SK-N-SH (cell line): ENCODE results near the gene ANKMY1. TPM values are rescaled to one million over a fixed set of nuclear protein-coding genes. Genes with fewer than 3 reads are reported as not detected.

Source experiments
- CTCF ChIA-PET: fragments of 300-600, 350-600 bp; formaldehyde crosslinking; extraction: SDS; loops from one replicate; lab custom pipeline; 2021; lab: Yijun Ruan, JAX
- POLR2A ChIA-PET: fragments of 350-600 bp; sonication (Branson Sonifier 250); formaldehyde crosslinking; extraction: SDS; loops from one replicate; lab custom pipeline; 2020; ENCODE audit warnings: antibody characterized with exemption, inconsistent platforms; lab: Yijun Ruan, JAX
- DNase-seq: peaks from one replicate; pipeline ENCODE4 v3.0.0; 2012
- H2AFZ ChIP-seq: fragments of 200-600 bp; sonication (generic); 2 replicates; pipeline ENCODE4 v1.8.1; 2016; ENCODE audit warnings: antibody characterized with exemption, mild to moderate bottlenecking, low read depth
- H3F3A ChIP-seq: fragments of 200-600 bp; sonication (generic); replicated peaks from 2 replicates; pipeline ENCODE3; 2016; ENCODE audit warnings: antibody characterized with exemption, mild to moderate bottlenecking; ENCODE audit not compliant: insufficient read depth
- H3K27ac ChIP-seq, 2 experiments: fragments of 200-500 bp in 1 of 2; fragments of 200-600 bp in 1 of 2; sonication (Bioruptor generic) in 1 of 2; sonication (generic), shearing (Covaris generic) in 1 of 2; 2 replicates each; pipeline versions ENCODE4 v1.5.1 to v1.6.1; 2014 to 2016; ENCODE audit warnings: low read depth in 2 of 2, inconsistent platforms in 1 of 2, low read length in 1 of 2, mild to moderate bottlenecking in 1 of 2, mixed read lengths in 1 of 2
- H3K27me3 ChIP-seq: fragments of 200-600 bp; sonication (generic), shearing (Covaris generic); 2 replicates; pipeline ENCODE4 v1.6.1; 2016; ENCODE audit warnings: mixed run types; ENCODE audit not compliant: insufficient read depth
- H3K36me3 ChIP-seq, 2 experiments: fragments of 200-500 bp in 1 of 2; fragments of 200-600 bp in 1 of 2; sonication (Bioruptor generic) in 1 of 2; sonication (generic) in 1 of 2; replicated peaks in 1 of 2; 2 replicates each; pipeline versions ENCODE3 to v1.5.1; 2014 to 2016; ENCODE audit warnings: low read length in 1 of 2, mild to moderate bottlenecking in 1 of 2; ENCODE audit not compliant: insufficient read depth in 2 of 2, control insufficient read depth in 1 of 2
- H3K4me1 ChIP-seq, 2 experiments: fragments of 200-500 bp in 1 of 2; fragments of 200-600 bp in 1 of 2; sonication (Bioruptor generic) in 1 of 2; sonication (generic), shearing (Covaris generic) in 1 of 2; 2 replicates each; pipeline versions ENCODE4 v1.5.1 to v1.6.1; 2014 to 2016; ENCODE audit warnings: low read depth in 1 of 2, low read length in 1 of 2, mixed run types in 1 of 2; ENCODE audit not compliant: insufficient read depth in 2 of 2, control insufficient read depth in 1 of 2
- H3K4me2 ChIP-seq: fragments of 200-600 bp; sonication (generic), shearing (Covaris generic); 2 replicates; pipeline ENCODE4 v1.6.1; 2017; ENCODE audit warnings: mixed run types
- H3K4me3 ChIP-seq, 2 experiments: fragments of 200-500 bp in 1 of 2; fragments of 200-600 bp in 1 of 2; sonication (Bioruptor generic) in 1 of 2; sonication (generic), shearing (Covaris generic) in 1 of 2; 2 replicates each; pipeline versions ENCODE4 v1.5.1 to v1.8.1; 2014 to 2016; ENCODE audit warnings: low read depth in 2 of 2, inconsistent platforms in 1 of 2, low read length in 1 of 2, mild to moderate bottlenecking in 1 of 2, mixed read lengths in 1 of 2, moderate library complexity in 1 of 2
- H3K79me2 ChIP-seq: fragments of 200-600 bp; sonication (generic); 2 replicates; pipeline ENCODE4 v1.8.1; 2017; ENCODE audit warnings: mild to moderate bottlenecking; ENCODE audit not compliant: insufficient read depth
- H3K9ac ChIP-seq: fragments of 200-600 bp; sonication (generic); 2 replicates; pipeline ENCODE4 v1.6.1; 2017; ENCODE audit warnings: mixed run types
- H3K9me2 ChIP-seq: fragments of 200-600 bp; sonication (generic); 2 replicates; pipeline ENCODE4 v1.6.1; 2017; ENCODE audit warnings: mixed run types
- H3K9me3 ChIP-seq: fragments of 200-600 bp; sonication (generic); 2 replicates; pipeline ENCODE4 v1.6.1; 2017; ENCODE audit warnings: mixed run types, mild to moderate bottlenecking, moderate library complexity
- H4K20me1 ChIP-seq: fragments of 200-600 bp; sonication (generic); 2 replicates; pipeline ENCODE4 v1.6.1; 2017; ENCODE audit warnings: mild to moderate bottlenecking, mixed run types; ENCODE audit not compliant: insufficient read depth
- CHD2 ChIP-seq: fragments of 150-350 bp; IDR thresholded peaks from 2 replicates; pipeline ENCODE4 v1.6.1; 2018; ENCODE audit warnings: low read length; ENCODE audit not compliant: partially characterized antibody
- ELF1 ChIP-seq: IDR thresholded peaks from 2 replicates; pipeline ENCODE4 v1.4.0; 2012
- EP300 ChIP-seq, 2 experiments: IDR thresholded peaks; 2 replicates each; pipeline versions ENCODE4 v1.4.0 to v1.6.1; 2012; ENCODE audit warnings: borderline replicate concordance in 1 of 2, low read depth in 1 of 2, low read length in 1 of 2
- EZH2phosphoT487 ChIP-seq: fragments of 200-600 bp; sonication (generic); IDR thresholded peaks from 2 replicates; pipeline ENCODE4 v1.6.1; 2017; ENCODE audit warnings: low read depth, mixed run types, mild to moderate bottlenecking, antibody characterized with exemption, moderate library complexity, borderline replicate concordance
- FOSL2 ChIP-seq: IDR thresholded peaks from 2 replicates; pipeline ENCODE4 v1.4.0; 2012; ENCODE audit warnings: low read depth, mild to moderate bottlenecking, moderate library complexity, borderline replicate concordance
- GABPA ChIP-seq: IDR thresholded peaks from 2 replicates; pipeline ENCODE4 v1.4.0; 2012; ENCODE audit warnings: low read depth, mild to moderate bottlenecking
- MAX ChIP-seq: IDR thresholded peaks from 2 replicates; pipeline ENCODE4 v1.4.0; 2012; ENCODE audit warnings: low read depth
- MEF2A ChIP-seq: IDR thresholded peaks from 2 replicates; pipeline ENCODE4 v1.4.0; 2012; ENCODE audit warnings: low read depth, borderline replicate concordance
- MXI1 ChIP-seq: IDR thresholded peaks from 2 replicates; pipeline ENCODE4 v1.6.1; 2012; ENCODE audit warnings: mild to moderate bottlenecking, low read depth, low read length, improper control_type of control experiment
- NRF1 ChIP-seq: IDR thresholded peaks from 2 replicates; pipeline ENCODE4 v1.6.1; 2012; ENCODE audit warnings: low read depth, mild to moderate bottlenecking, low read length
- PBX3 ChIP-seq: IDR thresholded peaks from 2 replicates; pipeline ENCODE4; 2012
- RAD21 ChIP-seq: IDR thresholded peaks from 2 replicates; pipeline ENCODE4 v1.6.1; 2012; ENCODE audit warnings: mild to moderate bottlenecking, low read length
- SIN3A ChIP-seq: IDR thresholded peaks from 2 replicates; pipeline ENCODE4 v1.6.1; 2012; ENCODE audit warnings: low read depth, mild to moderate bottlenecking, low read length, moderate library complexity, borderline replicate concordance
- TCF12 ChIP-seq: IDR thresholded peaks from 2 replicates; pipeline ENCODE4 v1.4.0; 2012
- TEAD4 ChIP-seq: IDR thresholded peaks from 2 replicates; pipeline ENCODE4 v1.4.0; 2012; ENCODE audit warnings: mild to moderate bottlenecking, borderline replicate concordance; ENCODE audit not compliant: insufficient read depth
- YY1 ChIP-seq: IDR thresholded peaks from 2 replicates; pipeline ENCODE4 v1.4.0; 2012; ENCODE audit warnings: low read depth, mild to moderate bottlenecking
- WGBS: methylation state at CpG from one replicate; pipeline ENCODE4 v1.1.6; 2017; ENCODE audit warnings: low lambda C conversion rate; 5-methylcytosine and 5-hydroxymethylcytosine counted together
- polyA plus RNA-seq, 3 experiments: library from polyadenylated mRNA; depleted of rRNA; stranded (reverse); fragments of >200 nt; gene quantifications; 2 replicates each; pipeline ENCODE4 v1.2.3, GENCODE V29; 2012
- TF ChIP-seq, protein P1 (sequence below): IDR thresholded peaks from 2 replicates; pipeline ENCODE4 v1.6.1; 2012; ENCODE audit warnings: mild to moderate bottlenecking, low read depth, low read length, moderate library complexity
- TF ChIP-seq, protein P2 (sequence below): IDR thresholded peaks from 2 replicates; pipeline ENCODE4 v1.4.0; 2012; ENCODE audit warnings: low read depth, borderline replicate concordance
- TF ChIP-seq, protein P3 (sequence below): fragments of 150-350 bp; IDR thresholded peaks from 2 replicates; pipeline ENCODE4 v1.6.1; 2017; ENCODE audit warnings: antibody characterized with exemption, low read length, low read depth, borderline replicate concordance
- TF ChIP-seq, protein P4 (sequence below): fragments of 150-350 bp; IDR thresholded peaks from 2 replicates; pipeline ENCODE4 v1.6.1; 2016; ENCODE audit warnings: mild to moderate bottlenecking, low read depth, low read length
- TF ChIP-seq, protein P5 (sequence below): fragments of 200-600 bp; sonication (generic); IDR thresholded peaks from 2 replicates; pipeline ENCODE4 v1.6.1; 2017; ENCODE audit warnings: antibody characterized with exemption, mild to moderate bottlenecking, moderate library complexity

ANKMY1 gene
- polyA plus RNA-seq, 1 of the 3 experiments (the other 2 are of a cell fraction): 12.1 TPM

DNA sequence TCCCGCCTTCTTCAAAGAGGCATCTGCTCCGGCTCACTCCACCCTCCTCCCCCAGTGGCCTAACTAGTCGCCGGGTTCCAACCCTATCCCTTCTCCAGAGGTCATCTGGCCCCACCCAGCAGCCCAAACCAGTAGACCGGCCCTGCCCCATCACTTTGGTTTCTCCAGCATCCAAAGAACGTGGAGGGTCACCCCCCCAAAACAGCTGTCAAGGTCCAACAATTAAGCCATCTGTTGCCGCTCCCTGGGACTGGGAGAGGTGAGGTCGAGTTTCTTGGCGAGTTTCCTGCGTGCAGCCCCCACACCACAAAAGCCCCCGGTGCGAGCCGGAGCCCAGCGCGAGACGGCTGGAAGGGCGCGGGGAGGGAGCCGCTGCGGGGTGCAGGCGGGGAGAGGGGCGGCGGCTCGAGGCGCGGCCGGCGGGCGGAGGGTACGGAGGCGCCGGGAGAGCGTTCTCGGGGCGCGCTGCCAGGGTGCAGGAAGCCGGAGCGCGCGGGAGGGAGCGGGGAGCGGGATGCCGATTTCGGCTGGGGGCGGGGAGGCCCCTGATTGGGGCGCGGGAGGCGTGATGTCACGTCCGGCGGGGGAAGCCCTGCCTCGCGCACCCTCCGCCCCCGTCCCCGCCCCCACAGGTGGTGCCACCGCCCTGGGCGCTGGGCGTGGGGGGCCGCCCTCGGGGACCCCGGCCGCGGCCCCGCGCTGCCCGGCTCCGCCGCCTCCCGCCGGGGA is 122.9 kb downstream of the ANKMY1 start:
- H3K4me3 ChIP-seq: peak overlapping the region; percentile 67 to 92
- CTCF ChIA-PET: interaction anchor here (0.8 to 2.1 kb wide), 7 partner anchors 11 to 373 kb away, joined by 3 to 29 read pairs (median 8); no protein-coding TSS in a partner anchor
- H3K27me3 ChIP-seq: no peaks in the 10 kb centered on the region
- TF ChIP-seq, protein P1, sequence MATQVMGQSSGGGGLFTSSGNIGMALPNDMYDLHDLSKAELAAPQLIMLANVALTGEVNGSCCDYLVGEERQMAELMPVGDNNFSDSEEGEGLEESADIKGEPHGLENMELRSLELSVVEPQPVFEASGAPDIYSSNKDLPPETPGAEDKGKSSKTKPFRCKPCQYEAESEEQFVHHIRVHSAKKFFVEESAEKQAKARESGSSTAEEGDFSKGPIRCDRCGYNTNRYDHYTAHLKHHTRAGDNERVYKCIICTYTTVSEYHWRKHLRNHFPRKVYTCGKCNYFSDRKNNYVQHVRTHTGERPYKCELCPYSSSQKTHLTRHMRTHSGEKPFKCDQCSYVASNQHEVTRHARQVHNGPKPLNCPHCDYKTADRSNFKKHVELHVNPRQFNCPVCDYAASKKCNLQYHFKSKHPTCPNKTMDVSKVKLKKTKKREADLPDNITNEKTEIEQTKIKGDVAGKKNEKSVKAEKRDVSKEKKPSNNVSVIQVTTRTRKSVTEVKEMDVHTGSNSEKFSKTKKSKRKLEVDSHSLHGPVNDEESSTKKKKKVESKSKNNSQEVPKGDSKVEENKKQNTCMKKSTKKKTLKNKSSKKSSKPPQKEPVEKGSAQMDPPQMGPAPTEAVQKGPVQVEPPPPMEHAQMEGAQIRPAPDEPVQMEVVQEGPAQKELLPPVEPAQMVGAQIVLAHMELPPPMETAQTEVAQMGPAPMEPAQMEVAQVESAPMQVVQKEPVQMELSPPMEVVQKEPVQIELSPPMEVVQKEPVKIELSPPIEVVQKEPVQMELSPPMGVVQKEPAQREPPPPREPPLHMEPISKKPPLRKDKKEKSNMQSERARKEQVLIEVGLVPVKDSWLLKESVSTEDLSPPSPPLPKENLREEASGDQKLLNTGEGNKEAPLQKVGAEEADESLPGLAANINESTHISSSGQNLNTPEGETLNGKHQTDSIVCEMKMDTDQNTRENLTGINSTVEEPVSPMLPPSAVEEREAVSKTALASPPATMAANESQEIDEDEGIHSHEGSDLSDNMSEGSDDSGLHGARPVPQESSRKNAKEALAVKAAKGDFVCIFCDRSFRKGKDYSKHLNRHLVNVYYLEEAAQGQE: no peak
- TF ChIP-seq PBX3 (no peak; the same call in 1 of the 2 replicates), EZH2phosphoT487 (no peak), NRF1 (no peak), RAD21 (no peak), MXI1 (peak; percentile 42; the same call in 1 of the 2 replicates), MAX (0 out of 2 replicates have a peak, but pooled peaks have one; percentile 7), YY1 (no peak), GABPA (peak; percentile 66), CHD2 (peak; percentile 86), SIN3A (no peak), TEAD4 (no peak), MEF2A (no peak), ELF1 (no peak), EP300 (IDR thresholded peaks at IDR 0.05; ENCODE audit: borderline replicate concordance in 1 of 2, low read depth in 1 of 2, low read length in 1 of 2) (peak in 1 of 2 experiments; percentile 5; a peak in 1 of 4 replicates), FOSL2 (no peak), TCF12 (no peak)
- TF ChIP-seq, protein P2, sequence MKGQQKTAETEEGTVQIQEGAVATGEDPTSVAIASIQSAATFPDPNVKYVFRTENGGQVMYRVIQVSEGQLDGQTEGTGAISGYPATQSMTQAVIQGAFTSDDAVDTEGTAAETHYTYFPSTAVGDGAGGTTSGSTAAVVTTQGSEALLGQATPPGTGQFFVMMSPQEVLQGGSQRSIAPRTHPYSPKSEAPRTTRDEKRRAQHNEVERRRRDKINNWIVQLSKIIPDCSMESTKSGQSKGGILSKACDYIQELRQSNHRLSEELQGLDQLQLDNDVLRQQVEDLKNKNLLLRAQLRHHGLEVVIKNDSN: no peak
- TF ChIP-seq, protein P3, sequence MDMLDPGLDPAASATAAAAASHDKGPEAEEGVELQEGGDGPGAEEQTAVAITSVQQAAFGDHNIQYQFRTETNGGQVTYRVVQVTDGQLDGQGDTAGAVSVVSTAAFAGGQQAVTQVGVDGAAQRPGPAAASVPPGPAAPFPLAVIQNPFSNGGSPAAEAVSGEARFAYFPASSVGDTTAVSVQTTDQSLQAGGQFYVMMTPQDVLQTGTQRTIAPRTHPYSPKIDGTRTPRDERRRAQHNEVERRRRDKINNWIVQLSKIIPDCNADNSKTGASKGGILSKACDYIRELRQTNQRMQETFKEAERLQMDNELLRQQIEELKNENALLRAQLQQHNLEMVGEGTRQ: no peak
- TF ChIP-seq, protein P4, sequence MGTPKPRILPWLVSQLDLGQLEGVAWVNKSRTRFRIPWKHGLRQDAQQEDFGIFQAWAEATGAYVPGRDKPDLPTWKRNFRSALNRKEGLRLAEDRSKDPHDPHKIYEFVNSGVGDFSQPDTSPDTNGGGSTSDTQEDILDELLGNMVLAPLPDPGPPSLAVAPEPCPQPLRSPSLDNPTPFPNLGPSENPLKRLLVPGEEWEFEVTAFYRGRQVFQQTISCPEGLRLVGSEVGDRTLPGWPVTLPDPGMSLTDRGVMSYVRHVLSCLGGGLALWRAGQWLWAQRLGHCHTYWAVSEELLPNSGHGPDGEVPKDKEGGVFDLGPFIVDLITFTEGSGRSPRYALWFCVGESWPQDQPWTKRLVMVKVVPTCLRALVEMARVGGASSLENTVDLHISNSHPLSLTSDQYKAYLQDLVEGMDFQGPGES: no peak
- TF ChIP-seq, protein P5, sequence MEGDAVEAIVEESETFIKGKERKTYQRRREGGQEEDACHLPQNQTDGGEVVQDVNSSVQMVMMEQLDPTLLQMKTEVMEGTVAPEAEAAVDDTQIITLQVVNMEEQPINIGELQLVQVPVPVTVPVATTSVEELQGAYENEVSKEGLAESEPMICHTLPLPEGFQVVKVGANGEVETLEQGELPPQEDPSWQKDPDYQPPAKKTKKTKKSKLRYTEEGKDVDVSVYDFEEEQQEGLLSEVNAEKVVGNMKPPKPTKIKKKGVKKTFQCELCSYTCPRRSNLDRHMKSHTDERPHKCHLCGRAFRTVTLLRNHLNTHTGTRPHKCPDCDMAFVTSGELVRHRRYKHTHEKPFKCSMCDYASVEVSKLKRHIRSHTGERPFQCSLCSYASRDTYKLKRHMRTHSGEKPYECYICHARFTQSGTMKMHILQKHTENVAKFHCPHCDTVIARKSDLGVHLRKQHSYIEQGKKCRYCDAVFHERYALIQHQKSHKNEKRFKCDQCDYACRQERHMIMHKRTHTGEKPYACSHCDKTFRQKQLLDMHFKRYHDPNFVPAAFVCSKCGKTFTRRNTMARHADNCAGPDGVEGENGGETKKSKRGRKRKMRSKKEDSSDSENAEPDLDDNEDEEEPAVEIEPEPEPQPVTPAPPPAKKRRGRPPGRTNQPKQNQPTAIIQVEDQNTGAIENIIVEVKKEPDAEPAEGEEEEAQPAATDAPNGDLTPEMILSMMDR: no peak
- TF ChIP-seq, all 33 proteins: peak for 5
- Histone ChIP-seq H3K79me2 (peaks cover 34% of the 10 kb centered on the region), H3F3A (peaks cover 4% of the 10 kb centered on the region), H3K4me1 (peaks cover 14 to 17% of the 10 kb centered on the region in 2 experiments; a peak in 2 of 4 replicates), H4K20me1 (peaks cover 36% of the 10 kb centered on the region), H2AFZ (peak overlapping the region; percentile 86), H3K4me2 (peak overlapping the region; percentile 100), H3K9ac (peak overlapping the region; percentile 87), H3K27ac (peak overlapping the region; percentile 66 to 72), H3K9me3 (no peaks in the 10 kb centered on the region), H3K9me2 (no peaks in the 10 kb centered on the region), H3K36me3 (no peaks in the 10 kb centered on the region)
- peak; percentile 99 for DNase-seq
- POLR2A ChIA-PET: no interaction called here
- 14% methylated on average over 8 of the region's 71 CpGs for WGBS
